ENCODE measurements around the gene NUDC. TPM values are rescaled to one million over a fixed set of nuclear protein-coding genes. Genes with fewer than 3 reads are reported as not detected.

NUDC gene
- total and polyA plus RNA-seq, 2 of the 13 experiments (the other 11 are each of a cell fraction or from before 2014, with no cell fraction given) = 34.7 to 104 TPM

GRCh38 chr1:26938004-26938658 is 16.6 kb downstream of the NUDC start (continued):
- peak; percentile 51; the same call in 1 of the 2 replicates for TF ChIP-seq PRDM10 (CRISPR knock-in tag; IDR thresholded peaks at IDR 0.05; ENCODE audit: low read depth)
- TF ChIP-seq CCDC6 (CRISPR knock-in tag; IDR thresholded peaks at IDR 0.05) = peak; percentile 36; the same call in 1 of the 2 replicates
- peak; percentile 69; the same call in 1 of the 2 replicates for TF ChIP-seq ZNF136 (CRISPR knock-in tag; IDR thresholded peaks at IDR 0.05; ENCODE audit: low read depth)
- TF ChIP-seq MZF1 (CRISPR knock-in tag; IDR thresholded peaks at IDR 0.05; ENCODE audit: borderline replicate concordance) = no peak
- peak; percentile 94 for TF ChIP-seq GATAD2A (CRISPR knock-in tag; IDR thresholded peaks at IDR 0.05)
- peak; percentile 80; the same call in 1 of the 2 replicates for TF ChIP-seq IKZF5 (CRISPR knock-in tag; IDR thresholded peaks at IDR 0.05)
- TF ChIP-seq ZNF431 (CRISPR knock-in tag; IDR thresholded peaks at IDR 0.05; ENCODE audit: borderline replicate concordance, low read depth) = no peak
- TF ChIP-seq ZNF562 (CRISPR knock-in tag; IDR thresholded peaks at IDR 0.05; ENCODE audit: borderline replicate concordance) = no peak
- TF ChIP-seq HDAC1 (CRISPR knock-in tag; IDR thresholded peaks at IDR 0.05) = peak; percentile 94
- TF ChIP-seq PRDM15 (CRISPR knock-in tag; IDR thresholded peaks at IDR 0.05) = no peak
- TF ChIP-seq GZF1 (CRISPR knock-in tag; IDR thresholded peaks at IDR 0.05) = no peak
- TF ChIP-seq TBX2 (CRISPR knock-in tag; IDR thresholded peaks at IDR 0.05; ENCODE audit: borderline replicate concordance) = peak; percentile 97
- no peak for TF ChIP-seq U2AF2 (IDR thresholded peaks at IDR 0.05; ENCODE audit: low read depth, low read length)
- peak; percentile 94 for TF ChIP-seq ZNF609 (CRISPR knock-in tag; IDR thresholded peaks at IDR 0.05; ENCODE audit: borderline replicate concordance)
- TF ChIP-seq CHD4 (IDR thresholded peaks at IDR 0.05; ENCODE audit: borderline replicate concordance, low read length) = 0 out of 2 replicates have a peak, but pooled peaks have one; percentile 48

Measured in HepG2 (cell line).